Liver (tissue), 9 donors: ENCODE measurements around the gene ATG9A. TPM values are rescaled to one million over a fixed set of nuclear protein-coding genes. Genes with fewer than 3 reads are reported as not detected.
A peak's percentile ranks its signal among the peaks of the same experiment; 100 is the strongest.

Source experiments
- DNase-seq: peaks from one replicate; pipeline ENCODE4 v3.0.0-alpha.2; 2017; ENCODE audit warnings: low spot score
- H3K27ac ChIP-seq, 2 donors: one replicate each; pipeline ENCODE4 v1.7.0; 2013; ENCODE audit warnings: inconsistent platforms in 2 of 2, low read length in 2 of 2, control low read depth in 1 of 2, low read depth in 1 of 2, mild to moderate bottlenecking in 1 of 2
- H3K27me3 ChIP-seq, 4 donors: one replicate each; pipeline versions ENCODE4 v1.6.1 to v1.7.0; 2013; ENCODE audit warnings: low read length in 3 of 4, inconsistent platforms in 1 of 4, mild to moderate bottlenecking in 1 of 4, moderate library complexity in 1 of 4; ENCODE audit not compliant: control insufficient read depth in 4 of 4, insufficient read depth in 4 of 4
- H3K36me3 ChIP-seq, 4 donors: one replicate each; pipeline versions ENCODE4 v1.6.1 to v1.7.0; 2013; ENCODE audit warnings: low read length in 3 of 4, mild to moderate bottlenecking in 3 of 4, low read depth in 1 of 4, moderate library complexity in 1 of 4; ENCODE audit not compliant: control insufficient read depth in 4 of 4, insufficient read depth in 3 of 4
- H3K4me1 ChIP-seq, 4 donors: one replicate each; pipeline versions ENCODE4 v1.6.1 to v1.7.0; 2013; ENCODE audit warnings: low read length in 3 of 4, mild to moderate bottlenecking in 3 of 4, moderate library complexity in 1 of 4; ENCODE audit not compliant: control insufficient read depth in 4 of 4, insufficient read depth in 4 of 4
- H3K4me3 ChIP-seq, 3 donors: one replicate each; pipeline versions ENCODE4 v1.6.1 to v1.7.0; 2013; ENCODE audit warnings: low read length in 3 of 3, control low read depth in 1 of 3, low read depth in 1 of 3, mild to moderate bottlenecking in 1 of 3
- H3K9ac ChIP-seq, 2 donors: one replicate each; pipeline ENCODE4 v1.7.0; 2013; ENCODE audit warnings: low read length in 2 of 2, mild to moderate bottlenecking in 2 of 2, moderate library complexity in 2 of 2, control low read depth in 1 of 2, low read depth in 1 of 2
- H3K9me3 ChIP-seq, 4 donors: one replicate each; pipeline versions ENCODE4 v1.6.1 to v1.7.0; 2013; ENCODE audit warnings: low read length in 3 of 4; ENCODE audit not compliant: control insufficient read depth in 4 of 4
- ATF3 ChIP-seq: IDR thresholded peaks from 2 replicates; pipeline ENCODE4 v1.6.1; 2016; ENCODE audit warnings: antibody characterized with exemption
- CTCF ChIP-seq: fragments of 150-350 bp; IDR thresholded peaks from 2 replicates; pipeline ENCODE4 v1.5.1; 2017; ENCODE audit warnings: improper control_type of control experiment, low read depth, low read length; ENCODE audit not compliant: missing input control
- EGR1 ChIP-seq, 2 donors: IDR thresholded peaks; 2 replicates each; pipeline ENCODE4 v1.6.1; 2016 to 2018; ENCODE audit warnings: antibody characterized with exemption in 2 of 2, low read depth in 2 of 2
- FOXA1 ChIP-seq: IDR thresholded peaks from 2 replicates; pipeline ENCODE4 v1.6.1; 2016; ENCODE audit warnings: antibody characterized with exemption
- FOXA2 ChIP-seq: IDR thresholded peaks from 2 replicates; pipeline ENCODE4 v1.6.1; 2016; ENCODE audit warnings: antibody characterized with exemption
- GABPA ChIP-seq, 2 donors: IDR thresholded peaks in 1 of 2; conservative IDR thresholded peaks in 1 of 2; 2 replicates each; pipeline ENCODE4 v1.6.1; 2016; ENCODE audit warnings: antibody characterized with exemption in 2 of 2, mild to moderate bottlenecking in 1 of 2, moderate library complexity in 1 of 2
- HNF4A ChIP-seq, 2 donors: conservative IDR thresholded peaks; 2 replicates each; pipeline ENCODE4 v1.6.1; 2016; ENCODE audit warnings: antibody characterized with exemption in 2 of 2, mild to moderate bottlenecking in 2 of 2
- HNF4G ChIP-seq: IDR thresholded peaks from 2 replicates; pipeline ENCODE4 v1.6.1; 2016; ENCODE audit warnings: antibody characterized with exemption
- JUND ChIP-seq, 2 donors: IDR thresholded peaks; 2 replicates each; pipeline ENCODE4 v1.6.1; 2016; ENCODE audit warnings: antibody characterized with exemption in 2 of 2
- MAX ChIP-seq: IDR thresholded peaks from 2 replicates; pipeline ENCODE4 v1.6.1; 2016; ENCODE audit warnings: antibody characterized with exemption
- RAD21 ChIP-seq, 2 donors: IDR thresholded peaks; 2 replicates each; pipeline ENCODE4 v1.6.1; 2016; ENCODE audit warnings: antibody characterized with exemption in 2 of 2, mild to moderate bottlenecking in 2 of 2
- REST ChIP-seq: IDR thresholded peaks from 2 replicates; pipeline ENCODE4 v1.6.1; 2016; ENCODE audit warnings: antibody characterized with exemption, mild to moderate bottlenecking
- RXRA ChIP-seq, 2 donors: IDR thresholded peaks; 2 replicates each; pipeline ENCODE4 v1.6.1; 2017 to 2018; ENCODE audit warnings: antibody characterized with exemption in 2 of 2, mild to moderate bottlenecking in 1 of 2
- SP1 ChIP-seq: IDR thresholded peaks from 2 replicates; pipeline ENCODE4 v1.6.1; 2018; ENCODE audit warnings: antibody characterized with exemption, mild to moderate bottlenecking
- TAF1 ChIP-seq: conservative IDR thresholded peaks from 2 replicates; pipeline ENCODE4 v1.6.1; 2016; ENCODE audit warnings: antibody characterized with exemption, mild to moderate bottlenecking
- ZBTB33 ChIP-seq: IDR thresholded peaks from 2 replicates; pipeline ENCODE4 v1.6.1; 2016; ENCODE audit warnings: antibody characterized with exemption
- WGBS: extraction: QIAGEN DNeasy Blood & Tissue Kit; methylation state at CpG from one replicate; pipeline ENCODE4 v1.1.7; 2013; 5-methylcytosine and 5-hydroxymethylcytosine counted together
- polyA plus RNA-seq, 2 donors: library from polyadenylated mRNA; stranded (reverse) in 1 of 2; unstranded in 1 of 2; fragments of 200-250 nt in 1 of 2; fragments of >200 nt in 1 of 2; fragmentation: Nextera tagmentation in 1 of 2; extraction: Ambion mirVana in 1 of 2; gene quantifications; one replicate each; pipeline versions ENCODE4 v1.2.1 to v1.2.3, GENCODE V29; 2013 to 2015
- total RNA-seq, 2 donors: library from RNA; depleted of rRNA; stranded (reverse); fragments of >200 nt; gene quantifications; one replicate each; pipeline ENCODE4 v1.2.3, GENCODE V29; 2014
- donor health status: healthy.
- donor health status: healthy.
- donor health status: healthy.
- donor health status: healthy.
- donor health status: healthy.

Gene ATG9A
- total and polyA plus RNA-seq, 4 donors, result 24.3 to 68.1 (median 37.9) TPM

- Histone ChIP-seq H3K27ac (no peak overlapping the region), H3K36me3 (peaks cover 11 to 37% (median 15%) of the 10 kb centered on the region in 4 donors), H3K27me3 (no peaks in the 10 kb centered on the region), H3K9ac (no peak overlapping the region), H3K9me3 (no peaks in the 10 kb centered on the region), H3K4me3 (no peak overlapping the region), H3K4me1 (peaks cover 0 to 17% (median 13%) of the 10 kb centered on the region in 4 donors)
- 96% methylated on average over 10 of the region's 10 CpGs for WGBS
- DNase-seq, result peak; percentile 29
- TF ChIP-seq JUND (IDR thresholded peaks at IDR 0.05), result no peak
- TF ChIP-seq EGR1 (IDR thresholded peaks at IDR 0.05; ENCODE audit: low read depth in 2 of 2), result no peak
- no peak for TF ChIP-seq GABPA (IDR thresholded peaks at IDR 0.05 in 1 of 2, conservative IDR thresholded peaks at IDR 0.05 in 1 of 2)
- TF ChIP-seq RAD21 (IDR thresholded peaks at IDR 0.05), result no peak
- no peak for TF ChIP-seq HNF4A (conservative IDR thresholded peaks at IDR 0.05)
- no peak for TF ChIP-seq FOXA1
- no peak for TF ChIP-seq TAF1
- no peak for TF ChIP-seq ZBTB33
- TF ChIP-seq REST, result no peak
- TF ChIP-seq FOXA2, result no peak
- TF ChIP-seq CTCF, result no peak
- no peak for TF ChIP-seq HNF4G
Measured at GRCh38 chr2:219213486-219214071, 15.9 kb downstream of the ATG9A start.

- Histone ChIP-seq H3K4me3 (no peak overlapping the region), H3K4me1 (peaks cover 3 to 17% (median 16%) of the 10 kb centered on the region in 4 donors), H3K27me3 (no peaks in the 10 kb centered on the region), H3K9ac (no peak overlapping the region), H3K36me3 (peaks cover 11 to 37% (median 15%) of the 10 kb centered on the region in 4 donors), H3K9me3 (no peaks in the 10 kb centered on the region), H3K27ac (no peak overlapping the region)
- 89% methylated on average over 8 of the region's 8 CpGs for WGBS
- peak; percentile 32 for DNase-seq
- TF ChIP-seq REST, result no peak
- no peak for TF ChIP-seq RAD21 (IDR thresholded peaks at IDR 0.05)
- no peak for TF ChIP-seq GABPA (IDR thresholded peaks at IDR 0.05 in 1 of 2, conservative IDR thresholded peaks at IDR 0.05 in 1 of 2)
- TF ChIP-seq RXRA (IDR thresholded peaks at IDR 0.05), result no peak
- no peak for TF ChIP-seq ZBTB33
- TF ChIP-seq FOXA1, result no peak
- no peak for TF ChIP-seq FOXA2
- no peak for TF ChIP-seq HNF4G
- no peak for TF ChIP-seq ATF3
- no peak for TF ChIP-seq SP1
- no peak for TF ChIP-seq MAX
- TF ChIP-seq JUND (IDR thresholded peaks at IDR 0.05), result no peak
- no peak for TF ChIP-seq EGR1 (IDR thresholded peaks at IDR 0.05; ENCODE audit: low read depth in 2 of 2)
Measured at GRCh38 chr2:219213026-219213415, 16.4 kb downstream of the ATG9A start.
